ENCODE measurements around the gene TCF7L1. TPM values are rescaled to one million over a fixed set of nuclear protein-coding genes. Genes with fewer than 3 reads are reported as not detected.

The TCF7L1 gene
- total RNA-seq, 1 donor from 2014 or later: 6.6 TPM

- no peak for DNase-seq
- Mint-ChIP-seq H3K9me3 (ENCODE audit: unreplicated experiment) (peaks cover 3% of the 10 kb centered on the region), H3K36me3 (ENCODE audit: unreplicated experiment) (no peaks in the 10 kb centered on the region), H3K27me3 (ENCODE audit: unreplicated experiment) (peaks cover 1% of the 10 kb centered on the region), H3K4me3 (ENCODE audit: unreplicated experiment) (no peak overlapping the region), H3K4me1 (ENCODE audit: low read depth, unreplicated experiment) (peaks cover 52% of the 10 kb centered on the region), H3K27ac (ENCODE audit: unreplicated experiment) (no peak overlapping the region)
- TF ChIP-seq CTCF (IDR thresholded peaks at IDR 0.05; ENCODE audit: partially characterized antibody, unreplicated experiment): no peak
These were observed 116.9 kb downstream of the TCF7L1 start for GRCh38 chr2:85250045-85250444.

- no peaks in the 10 kb centered on the region for H3K36me3 Mint-ChIP-seq (ENCODE audit: unreplicated experiment)
- peaks cover 4% of the 10 kb centered on the region for H3K27me3 Mint-ChIP-seq (ENCODE audit: unreplicated experiment)
- H3K27ac Mint-ChIP-seq (ENCODE audit: unreplicated experiment): peak overlapping the region; percentile 52
- no peak for DNase-seq
- peaks cover 5% of the 10 kb centered on the region for H3K9me3 Mint-ChIP-seq (ENCODE audit: unreplicated experiment)
- H3K4me1 Mint-ChIP-seq (ENCODE audit: low read depth, unreplicated experiment): peaks cover 59% of the 10 kb centered on the region
- TF ChIP-seq CTCF (IDR thresholded peaks at IDR 0.05; ENCODE audit: partially characterized antibody, unreplicated experiment): no peak
- no peak overlapping the region for H3K4me3 Mint-ChIP-seq (ENCODE audit: unreplicated experiment)
These were observed 118.0 kb downstream of the TCF7L1 start for GRCh38 chr2:85251070-85251616.

- TF ChIP-seq CTCF (IDR thresholded peaks at IDR 0.05; ENCODE audit: partially characterized antibody, unreplicated experiment): no peak
- Mint-ChIP-seq H3K27me3 (ENCODE audit: unreplicated experiment) (peaks cover 8% of the 10 kb centered on the region), H3K4me3 (ENCODE audit: unreplicated experiment) (peak overlapping the region; percentile 30), H3K27ac (ENCODE audit: unreplicated experiment) (peak overlapping the region; percentile 52), H3K4me1 (ENCODE audit: low read depth, unreplicated experiment) (peaks cover 57% of the 10 kb centered on the region), H3K36me3 (ENCODE audit: unreplicated experiment) (no peaks in the 10 kb centered on the region), H3K9me3 (ENCODE audit: unreplicated experiment) (peaks cover 9% of the 10 kb centered on the region)
- DNase-seq: no peak
These were observed 120.7 kb downstream of the TCF7L1 start for GRCh38 chr2:85253890-85254289.

GRCh38 chr2:85254540-85255300 is 121.5 kb downstream of the TCF7L1 start:
- no peak for TF ChIP-seq CTCF (IDR thresholded peaks at IDR 0.05; ENCODE audit: partially characterized antibody, unreplicated experiment)
- Mint-ChIP-seq H3K27me3 (ENCODE audit: unreplicated experiment) (peaks cover 8% of the 10 kb centered on the region), H3K4me3 (ENCODE audit: unreplicated experiment) (peak overlapping the region; percentile 38), H3K27ac (ENCODE audit: unreplicated experiment) (peak overlapping the region; percentile 52), H3K4me1 (ENCODE audit: low read depth, unreplicated experiment) (peaks cover 58% of the 10 kb centered on the region), H3K9me3 (ENCODE audit: unreplicated experiment) (peaks cover 9% of the 10 kb centered on the region), H3K36me3 (ENCODE audit: unreplicated experiment) (no peaks in the 10 kb centered on the region)
- no peak for DNase-seq

- TF ChIP-seq CTCF (IDR thresholded peaks at IDR 0.05; ENCODE audit: partially characterized antibody, unreplicated experiment): no peak
- DNase-seq: no peak
- H3K27me3 Mint-ChIP-seq (ENCODE audit: unreplicated experiment): peaks cover 8% of the 10 kb centered on the region
- peaks cover 9% of the 10 kb centered on the region for H3K9me3 Mint-ChIP-seq (ENCODE audit: unreplicated experiment)
- peak overlapping the region; percentile 78 for H3K4me3 Mint-ChIP-seq (ENCODE audit: unreplicated experiment)
- peak overlapping the region; percentile 95 for H3K27ac Mint-ChIP-seq (ENCODE audit: unreplicated experiment)
- no peaks in the 10 kb centered on the region for H3K36me3 Mint-ChIP-seq (ENCODE audit: unreplicated experiment)
- peaks cover 64% of the 10 kb centered on the region for H3K4me1 Mint-ChIP-seq (ENCODE audit: low read depth, unreplicated experiment)
These were observed 122.2 kb downstream of the TCF7L1 start for GRCh38 chr2:85255456-85255812.

Measured in glutamatergic neuron (in vitro differentiated cells).